GM12878 (cell line): ENCODE measurements around the gene NMNAT3. TPM values are rescaled to one million over a fixed set of nuclear protein-coding genes. Genes with fewer than 3 reads are reported as not detected.

Experiments
- ATAC-seq: fragments of 200-7000 bp; cut with Tn5 transposase; 3 replicates; pipeline ENCODE4 v1.9.1; 2020; ENCODE audit warnings: mild to moderate bottlenecking, moderate library complexity
- BruUV-seq: library from RNA; stranded (reverse); fragments of 400-500 nt; replicated peaks from 2 replicates; lab custom pipeline; 2021; lab: Mats Ljungman, UMichigan
- CTCF ChIA-PET: fragments of 300-600 bp; sonication (Branson Sonifier 250); formaldehyde crosslinking; extraction: SDS; loops from one replicate; lab custom pipeline; 2021; ENCODE audit warnings: inconsistent platforms; lab: Yijun Ruan, JAX
- POLR2A ChIA-PET: fragments of 350-600 bp; formaldehyde crosslinking; extraction: SDS; loops from one replicate; lab custom pipeline; 2021; ENCODE audit warnings: inconsistent platforms; lab: Charles Lee
- RAD21 ChIA-PET: fragments of 300-600 bp; sonication (Branson Sonifier 250); formaldehyde crosslinking; loops from one replicate; lab custom pipeline; 2023; ENCODE audit warnings: antibody characterized with exemption; ENCODE audit not compliant: unreplicated experiment; lab: Charles Lee
- SMC1A ChIA-PET: fragments of 300-600 bp; sonication (Branson Sonifier 250); formaldehyde crosslinking; loops from one replicate; lab custom pipeline; 2023; ENCODE audit not compliant: unreplicated experiment, uncharacterized antibody; lab: Charles Lee
- DNase-seq: peaks from one replicate; pipeline ENCODE4 v3.0.0-alpha.2; 2011; ENCODE audit warnings: low read depth, low spot score
- FAIRE-seq: peaks from 3 replicates; lab custom pipeline; 2011; peaks lifted over from hg19 to GRCh38; lab: Jason Lieb, UNC
- H2AFZ ChIP-seq: 2 replicates; pipeline ENCODE4 v1.6.0; 2011; ENCODE audit warnings: low read depth, low read length, control low read depth; ENCODE audit not compliant: control insufficient read depth
- H3K27ac ChIP-seq: 2 replicates; pipeline ENCODE4 v1.5.1; 2011; ENCODE audit warnings: control low read depth; ENCODE audit not compliant: control insufficient read depth, insufficient read depth
- H3K27me3 ChIP-seq, 2 experiments: replicated peaks in 1 of 2; 2 replicates each; pipeline versions ENCODE4 v1.6.0 to v1.6.1; 2011; ENCODE audit warnings: low read length in 1 of 2; ENCODE audit not compliant: control insufficient read depth in 2 of 2, insufficient read depth in 2 of 2
- H3K36me3 ChIP-seq, 2 experiments: 2 replicates each; pipeline ENCODE4 v1.5.1; 2011; ENCODE audit warnings: low read length in 1 of 2; ENCODE audit not compliant: control insufficient read depth in 2 of 2, insufficient read depth in 2 of 2
- H3K4me1 ChIP-seq: 2 replicates; pipeline ENCODE4 v1.6.1; 2011; ENCODE audit warnings: mild to moderate bottlenecking, low read length, moderate library complexity, mixed read lengths; ENCODE audit not compliant: control insufficient read depth, insufficient read depth
- H3K4me2 ChIP-seq: 2 replicates; pipeline ENCODE4 v1.6.0; 2011; ENCODE audit warnings: control low read depth; ENCODE audit not compliant: control insufficient read depth, insufficient read depth
- H3K4me3 ChIP-seq: fragments of 200-600 bp; sonication (generic); 2 replicates; pipeline ENCODE4 v1.5.1; 2016
- H3K79me2 ChIP-seq: 2 replicates; pipeline ENCODE4 v1.6.0; 2011; ENCODE audit warnings: low read length; ENCODE audit not compliant: control insufficient read depth, insufficient read depth
- H3K9ac ChIP-seq: 2 replicates; pipeline ENCODE4 v1.8.0; 2011; ENCODE audit warnings: low read length, control low read depth, mixed read lengths; ENCODE audit not compliant: control insufficient read depth, insufficient read depth
- H3K9me3 ChIP-seq: replicated peaks from 3 replicates; pipeline ENCODE4 v1.5.1; 2011; ENCODE audit warnings: mild to moderate bottlenecking, low read length; ENCODE audit not compliant: control insufficient read depth, insufficient read depth
- H4K20me1 ChIP-seq: 2 replicates; pipeline ENCODE4 v1.6.0; 2011; ENCODE audit not compliant: control insufficient read depth, insufficient read depth
- BCL11A ChIP-seq: IDR thresholded peaks from 2 replicates; pipeline ENCODE4 v1.6.1; 2011; ENCODE audit warnings: low read depth, low read length
- BMI1 ChIP-seq: fragments of 450-650 bp; IDR thresholded peaks from 2 replicates; pipeline ENCODE4 v1.6.1; 2016; ENCODE audit warnings: mild to moderate bottlenecking, moderate library complexity, borderline replicate concordance
- CHD2 ChIP-seq: IDR thresholded peaks from 2 replicates; pipeline ENCODE4 v1.6.1; 2011; ENCODE audit warnings: low read depth, low read length, improper control_type of control experiment, borderline replicate concordance
- DPF2 ChIP-seq: fragments of 450-650 bp; IDR thresholded peaks from 2 replicates; pipeline ENCODE4 v1.6.1; 2017; ENCODE audit warnings: mild to moderate bottlenecking
- ESRRA ChIP-seq: IDR thresholded peaks from 2 replicates; pipeline ENCODE4 v1.6.1; 2012; ENCODE audit warnings: mild to moderate bottlenecking, low read length, improper control_type of control experiment
- FOS ChIP-seq: IDR thresholded peaks from 3 replicates; pipeline ENCODE4 v1.6.1; 2011; ENCODE audit warnings: borderline replicate concordance; ENCODE audit not compliant: insufficient read length; ENCODE audit errors: extremely low read depth
- HCFC1 ChIP-seq: fragments of 150-350 bp; IDR thresholded peaks from 2 replicates; pipeline ENCODE4 v1.6.1; 2014; ENCODE audit warnings: low read length
- JUND ChIP-seq: IDR thresholded peaks from 2 replicates; pipeline ENCODE4 v1.6.1; 2012; ENCODE audit warnings: low read depth, mild to moderate bottlenecking, low read length, improper control_type of control experiment, moderate library complexity
- KLF5 ChIP-seq: fragments of 450-650 bp; IDR thresholded peaks from 2 replicates; pipeline ENCODE4 v1.6.1; 2014; ENCODE audit warnings: mild to moderate bottlenecking; ENCODE audit not compliant: partially characterized antibody
- MEF2A ChIP-seq: IDR thresholded peaks from 2 replicates; pipeline ENCODE4 v1.6.1; 2011; ENCODE audit warnings: low read depth, mild to moderate bottlenecking, low read length, moderate library complexity; ENCODE audit not compliant: insufficient read depth
- NBN ChIP-seq: fragments of 450-650 bp; IDR thresholded peaks from 2 replicates; pipeline ENCODE4 v1.6.1; 2016
- PML ChIP-seq: IDR thresholded peaks from 2 replicates; pipeline ENCODE4 v1.6.1; 2012; ENCODE audit warnings: low read length, inconsistent platforms
- SREBF1 ChIP-seq: IDR thresholded peaks from 2 replicates; pipeline ENCODE4 v1.6.1; 2012; ENCODE audit warnings: mild to moderate bottlenecking, low read length
- SRF ChIP-seq, 2 experiments: IDR thresholded peaks; 2 replicates each; pipeline ENCODE4 v1.6.1; 2011; ENCODE audit warnings: low read depth in 2 of 2, low read length in 2 of 2, mild to moderate bottlenecking in 1 of 2, moderate library complexity in 1 of 2
- TAF1 ChIP-seq: IDR thresholded peaks from 2 replicates; pipeline ENCODE4 v1.6.1; 2011; ENCODE audit warnings: mild to moderate bottlenecking, low read depth, low read length, borderline replicate concordance
- ZNF622 ChIP-seq: fragments of 450-650 bp; IDR thresholded peaks from 2 replicates; pipeline ENCODE4 v1.6.1; 2017; ENCODE audit warnings: mild to moderate bottlenecking, inconsistent platforms
- ZSCAN29 ChIP-seq: fragments of 450-650 bp; IDR thresholded peaks from 2 replicates; pipeline ENCODE4 v1.6.1; 2017; ENCODE audit warnings: mild to moderate bottlenecking, moderate library complexity
- WGBS: methylation state at CpG from one replicate; pipeline ENCODE4 v1.1.6; 2016; ENCODE audit warnings: low lambda C conversion rate; ENCODE audit not compliant: insufficient replicate concordance, insufficient coverage; ENCODE audit errors: missing lambda C conversion rate; 5-methylcytosine and 5-hydroxymethylcytosine counted together
- in situ Hi-C: fragments of 300-500 bp; cut with MboI; formaldehyde crosslinking; loops from 9 replicates; pipeline ENCODE4 v1.14.3; 2018; ENCODE audit warnings: mixed read lengths
- intact Hi-C: fragments of 100-400 bp; cut with micrococcal nuclease; formaldehyde crosslinking; loops from one replicate; pipeline ENCODE4 v1.14.2; 2022; ENCODE audit not compliant: unreplicated experiment
- polyA plus RNA-seq, 11 experiments: library from polyadenylated mRNA; depleted of rRNA in 4 of 11; unstranded in 6 of 11; stranded (reverse) in 5 of 11; fragments of >200 nt; fragmentation: Nextera tagmentation in 4 of 11; fragmentation: Illumina TruSeq in 1 of 11; extraction: Ambion mirVana in 4 of 11; extraction: Trizol in 1 of 11; gene quantifications; 1 replicate in 1 of 11; 2 replicates in 10 of 11; pipeline versions ENCODE4 v1.2.1 to v1.2.3, GENCODE V29; 2011 to 2016; ENCODE audit warnings: inconsistent platforms in 2 of 11, missing spikeins in 2 of 11, low read depth in 1 of 11
- total RNA-seq, 4 experiments: library from RNA; depleted of rRNA in 3 of 4; stranded (reverse); fragments of >200 nt in 3 of 4; fragmentation: Illumina TruSeq in 1 of 4; extraction: Trizol in 1 of 4; gene quantifications; 2 replicates each; pipeline versions ENCODE4 v1.2.1 to v1.2.3, GENCODE V29; 2013 to 2021
- TF ChIP-seq, protein P1 (sequence below): IDR thresholded peaks from 2 replicates; pipeline ENCODE4 v1.6.1; 2011; ENCODE audit warnings: low read depth, low read length, improper control_type of control experiment, borderline replicate concordance

Gene NMNAT3
- total and polyA plus RNA-seq, 10 of the 15 experiments (the other 5 are each of a cell fraction or from before 2014, with no cell fraction given) = under 0.01 to 0.92 (median 0.08) TPM; not detected in 4

DNA sequence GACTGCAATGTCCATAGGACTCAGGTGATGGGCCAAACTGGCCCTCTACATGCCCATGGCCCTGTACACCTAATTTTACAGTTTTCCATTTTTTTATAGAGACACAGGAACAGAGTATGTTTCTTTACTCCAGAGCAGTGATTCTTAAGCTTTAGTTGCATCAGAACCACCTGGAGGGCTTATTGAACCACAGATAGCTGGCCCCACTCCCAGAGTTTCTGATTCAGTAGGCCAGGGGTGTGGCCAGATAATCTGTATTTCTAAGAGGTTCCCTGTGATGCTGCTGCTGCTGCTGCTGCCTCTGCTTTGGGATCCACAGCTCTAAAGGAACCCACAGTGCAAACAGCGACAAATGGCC lies 143.3 kb downstream of the NMNAT3 start:
- POLR2A ChIA-PET = no interaction called here
- CTCF ChIA-PET = no interaction called here
- no peaks in the 10 kb centered on the region for H4K20me1 ChIP-seq
- DNase-seq = no peak
- ATAC-seq = no peak
- no peak for FAIRE-seq
- TF ChIP-seq CHD2 (no peak), SRF (IDR thresholded peaks at IDR 0.05; ENCODE audit: low read depth in 2 of 2, low read length in 2 of 2) (no peak), TAF1 (no peak), FOS (no peak), SREBF1 (no peak), ZSCAN29 (no peak), MEF2A (no peak), HCFC1 (no peak), DPF2 (no peak), ZNF622 (no peak), PML (no peak), NBN (no peak), JUND (no peak), BCL11A (no peak), ESRRA (no peak), BMI1 (no peak), KLF5 (no peak)
- TF ChIP-seq, protein P1, sequence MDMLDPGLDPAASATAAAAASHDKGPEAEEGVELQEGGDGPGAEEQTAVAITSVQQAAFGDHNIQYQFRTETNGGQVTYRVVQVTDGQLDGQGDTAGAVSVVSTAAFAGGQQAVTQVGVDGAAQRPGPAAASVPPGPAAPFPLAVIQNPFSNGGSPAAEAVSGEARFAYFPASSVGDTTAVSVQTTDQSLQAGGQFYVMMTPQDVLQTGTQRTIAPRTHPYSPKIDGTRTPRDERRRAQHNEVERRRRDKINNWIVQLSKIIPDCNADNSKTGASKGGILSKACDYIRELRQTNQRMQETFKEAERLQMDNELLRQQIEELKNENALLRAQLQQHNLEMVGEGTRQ = no peak
- TF ChIP-seq, all 136 proteins: peak for 0
- RAD21 ChIA-PET = no interaction called here
- Histone ChIP-seq H2AFZ (no peak overlapping the region), H3K4me3 (no peak overlapping the region), H3K9ac (no peak overlapping the region), H3K79me2 (no peaks in the 10 kb centered on the region), H3K36me3 (no peaks in the 10 kb centered on the region), H3K4me1 (no peaks in the 10 kb centered on the region), H3K27me3 (no peaks in the 10 kb centered on the region; a peak in 2 of 4 replicates), H3K4me2 (no peak overlapping the region), H3K27ac (no peak overlapping the region), H3K9me3 (no peaks in the 10 kb centered on the region)
- no TSS peak for BruUV-seq
- in situ Hi-C loops = no loop called here
- WGBS = 67% methylated on average over 1 of the region's 1 CpG
- intact Hi-C loops = no loop called here
- SMC1A ChIA-PET = no interaction called here
